AG08395 (cell line): ENCODE data around the gene ITPK1.

Experiments
- DNase-seq: peaks from one replicate; pipeline ENCODE4 v3.0.0; 2012; ENCODE audit warnings: mixed read lengths, low spot score

ITPK1 gene

DNA sequence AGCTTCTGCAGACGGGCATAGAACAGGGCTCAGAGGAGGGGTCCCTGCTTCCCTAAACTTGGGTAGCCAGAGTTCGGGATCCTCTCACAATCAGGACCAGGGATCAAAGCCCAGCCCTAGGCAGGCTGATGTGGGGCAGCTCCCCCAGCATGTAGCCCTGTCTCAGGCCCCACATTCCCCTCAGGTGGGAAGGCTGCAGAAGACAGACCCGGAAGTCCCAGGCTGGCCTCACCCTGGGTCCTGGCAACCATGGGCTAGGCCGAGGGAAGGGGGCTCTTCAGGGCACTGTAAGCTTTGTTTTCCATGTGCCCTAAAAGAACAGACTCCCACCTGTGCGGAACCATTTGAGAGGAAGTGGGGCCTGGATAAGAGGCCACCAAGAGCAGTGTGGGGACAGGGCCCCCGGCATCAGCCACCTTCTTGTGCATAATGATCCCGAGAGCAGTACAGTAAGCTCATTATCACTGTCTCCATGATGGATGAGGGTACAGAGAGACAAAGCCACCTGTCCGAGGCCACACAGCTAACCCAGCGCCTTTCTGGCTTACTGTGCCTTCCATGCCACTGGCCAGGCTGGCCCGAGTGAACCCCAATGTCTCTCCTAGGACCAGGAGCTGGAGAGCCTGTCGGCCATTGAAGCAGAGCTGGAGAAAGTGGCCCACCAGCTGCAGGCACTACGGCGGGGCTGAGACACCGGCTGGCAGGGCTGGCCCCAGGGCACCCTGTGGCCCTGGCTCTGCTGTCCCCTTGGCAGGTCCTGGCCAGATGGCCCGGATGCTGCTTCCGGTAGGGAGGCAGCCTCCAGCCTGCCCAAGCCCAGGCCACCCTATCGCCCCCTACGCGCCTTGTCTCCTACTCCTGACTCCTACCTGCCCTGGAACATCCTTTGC lies 181.3 kb downstream of the ITPK1 start:
- no peak for DNase-seq

DNA sequence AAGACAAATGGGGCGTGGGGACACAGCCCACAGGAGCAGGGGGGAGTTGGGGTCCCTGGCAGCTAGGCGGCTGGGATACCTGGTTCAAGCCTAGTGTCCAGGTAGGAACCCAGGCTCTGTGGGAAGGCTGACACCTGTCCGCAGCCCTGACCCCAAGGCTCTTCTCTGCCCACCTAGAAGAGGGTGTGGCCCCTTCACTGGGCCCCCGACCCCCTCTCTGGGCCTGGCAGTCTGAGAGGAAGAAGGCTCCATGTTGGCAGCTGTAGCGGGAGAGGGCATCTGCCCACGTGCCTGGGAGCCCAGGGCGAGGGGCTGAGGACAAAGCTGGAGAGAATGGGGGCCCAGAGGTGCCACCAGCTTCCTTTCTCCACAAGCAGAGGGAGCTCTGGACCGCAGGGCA lies 182.2 kb downstream of the ITPK1 start:
- DNase-seq: no peak

DNA sequence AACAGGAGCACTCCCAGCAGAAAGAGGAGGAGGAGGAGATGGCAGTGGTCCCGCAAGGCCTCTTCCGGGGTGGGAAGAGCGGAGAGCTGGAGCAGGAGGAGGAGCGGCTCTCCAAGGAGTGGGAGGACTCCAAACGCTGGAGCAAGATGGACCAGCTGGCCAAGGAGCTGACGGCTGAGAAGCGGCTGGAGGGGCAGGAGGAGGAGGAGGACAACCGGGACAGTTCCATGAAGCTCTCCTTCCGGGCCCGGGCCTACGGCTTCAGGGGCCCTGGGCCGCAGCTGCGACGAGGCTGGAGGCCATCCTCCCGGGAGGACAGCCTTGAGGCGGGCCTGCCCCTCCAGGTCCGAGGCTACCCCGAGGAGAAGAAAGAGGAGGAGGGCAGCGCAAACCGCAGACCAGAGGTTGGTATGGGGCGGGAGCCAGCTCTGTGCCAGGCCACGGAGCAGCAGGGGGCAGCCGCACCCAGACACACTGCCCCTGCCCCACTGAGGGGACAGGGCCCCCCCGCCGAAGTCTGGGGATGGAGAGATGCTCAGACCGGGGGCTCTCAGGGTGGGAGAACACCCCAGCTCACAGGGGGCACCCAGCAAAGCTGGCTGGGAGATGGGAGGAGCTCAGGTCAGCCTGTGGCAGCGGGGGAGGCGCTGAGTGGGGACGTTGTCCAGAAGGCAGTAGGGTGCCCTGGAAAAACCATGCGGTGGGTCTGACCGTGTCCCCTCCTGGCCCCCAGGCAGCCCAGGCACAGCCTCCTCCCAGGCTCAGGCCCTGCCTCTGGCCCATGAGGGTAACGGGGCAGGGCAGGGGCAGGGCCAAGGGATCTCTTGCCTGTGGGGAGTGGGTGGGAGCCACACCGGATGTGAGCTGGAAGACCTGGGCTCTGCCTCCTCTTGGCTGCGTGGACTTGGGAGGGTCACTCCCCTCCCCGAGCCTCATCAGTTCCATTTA lies 183.0 kb downstream of the ITPK1 start:
- no peak for DNase-seq

DNA sequence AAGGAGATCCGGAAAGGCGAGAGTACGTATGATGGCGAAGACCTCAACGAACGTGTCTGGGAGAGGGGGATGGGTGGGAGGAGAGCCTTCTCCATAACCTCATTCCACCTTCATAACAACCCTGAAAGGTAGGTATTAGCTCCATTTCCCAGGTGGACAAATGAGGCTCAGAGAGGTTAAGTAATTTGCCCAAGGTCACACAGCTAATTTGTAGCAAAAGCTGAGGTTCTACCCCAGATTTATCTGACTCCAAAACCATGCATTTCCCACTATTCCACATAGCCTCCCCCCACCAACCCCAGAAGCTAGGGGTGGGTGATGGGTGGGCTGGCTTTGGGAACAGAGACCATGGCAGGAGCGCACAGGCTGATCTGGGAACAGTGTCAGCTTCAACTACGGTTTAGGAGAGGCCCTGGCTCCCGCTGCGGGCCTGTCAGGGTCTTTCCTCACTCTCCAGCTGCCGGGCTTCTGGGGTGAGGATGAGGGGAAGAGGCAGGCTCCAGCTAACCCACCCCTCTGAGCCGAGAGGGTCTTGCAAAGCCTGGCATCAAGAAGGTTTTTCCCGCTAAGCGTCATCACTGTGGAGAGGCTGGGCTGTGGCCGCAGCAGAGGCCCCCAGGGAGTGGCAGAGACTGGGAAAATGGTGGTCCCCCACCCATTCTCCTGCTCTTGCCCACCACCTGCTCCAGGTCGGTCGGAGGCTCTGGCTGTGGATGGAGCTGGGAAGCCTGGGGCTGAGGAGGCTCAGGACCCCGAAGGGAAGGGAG lies 183.9 kb downstream of the ITPK1 start:
- no peak for DNase-seq

DNA sequence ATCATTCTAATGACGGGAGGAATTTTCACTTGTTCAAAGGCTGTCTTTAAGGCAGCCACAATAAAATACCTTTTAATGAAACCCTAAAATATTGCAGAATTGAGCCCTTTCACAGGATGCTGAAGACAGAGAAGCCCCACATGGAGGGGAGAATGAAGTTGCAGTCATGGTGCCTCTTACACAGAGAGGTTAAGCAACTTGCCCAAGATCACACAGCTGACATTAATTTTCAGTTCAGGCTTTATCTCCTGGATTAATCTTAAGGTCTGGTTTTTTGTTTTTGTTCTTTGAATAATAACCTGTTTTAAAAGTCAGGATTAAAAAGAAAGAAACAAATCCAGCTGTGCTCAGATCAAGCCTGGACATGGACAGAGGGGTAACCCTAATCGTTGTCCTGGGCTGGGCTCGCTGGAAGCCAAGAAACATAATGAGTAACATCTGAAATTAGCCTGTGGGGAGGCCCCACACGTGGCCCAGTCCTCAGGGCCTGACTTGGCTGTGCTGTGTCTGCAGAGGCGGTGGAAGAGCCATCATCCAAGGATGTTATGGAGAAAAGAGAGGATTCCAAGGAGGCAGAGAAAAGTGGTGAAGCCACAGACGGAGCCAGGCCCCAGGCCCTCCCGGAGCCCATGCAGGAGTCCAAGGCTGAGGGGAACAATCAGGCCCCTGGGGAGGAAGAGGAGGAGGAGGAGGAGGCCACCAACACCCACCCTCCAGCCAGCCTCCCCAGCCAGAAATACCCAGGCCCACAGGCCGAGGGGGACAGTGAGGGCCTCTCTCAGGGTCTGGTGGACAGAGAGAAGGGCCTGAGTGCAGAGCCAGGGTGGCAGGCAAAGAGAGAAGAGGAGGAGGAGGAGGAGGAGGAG lies 184.8 kb downstream of the ITPK1 start:
- DNase-seq: peak; percentile 58

DNA sequence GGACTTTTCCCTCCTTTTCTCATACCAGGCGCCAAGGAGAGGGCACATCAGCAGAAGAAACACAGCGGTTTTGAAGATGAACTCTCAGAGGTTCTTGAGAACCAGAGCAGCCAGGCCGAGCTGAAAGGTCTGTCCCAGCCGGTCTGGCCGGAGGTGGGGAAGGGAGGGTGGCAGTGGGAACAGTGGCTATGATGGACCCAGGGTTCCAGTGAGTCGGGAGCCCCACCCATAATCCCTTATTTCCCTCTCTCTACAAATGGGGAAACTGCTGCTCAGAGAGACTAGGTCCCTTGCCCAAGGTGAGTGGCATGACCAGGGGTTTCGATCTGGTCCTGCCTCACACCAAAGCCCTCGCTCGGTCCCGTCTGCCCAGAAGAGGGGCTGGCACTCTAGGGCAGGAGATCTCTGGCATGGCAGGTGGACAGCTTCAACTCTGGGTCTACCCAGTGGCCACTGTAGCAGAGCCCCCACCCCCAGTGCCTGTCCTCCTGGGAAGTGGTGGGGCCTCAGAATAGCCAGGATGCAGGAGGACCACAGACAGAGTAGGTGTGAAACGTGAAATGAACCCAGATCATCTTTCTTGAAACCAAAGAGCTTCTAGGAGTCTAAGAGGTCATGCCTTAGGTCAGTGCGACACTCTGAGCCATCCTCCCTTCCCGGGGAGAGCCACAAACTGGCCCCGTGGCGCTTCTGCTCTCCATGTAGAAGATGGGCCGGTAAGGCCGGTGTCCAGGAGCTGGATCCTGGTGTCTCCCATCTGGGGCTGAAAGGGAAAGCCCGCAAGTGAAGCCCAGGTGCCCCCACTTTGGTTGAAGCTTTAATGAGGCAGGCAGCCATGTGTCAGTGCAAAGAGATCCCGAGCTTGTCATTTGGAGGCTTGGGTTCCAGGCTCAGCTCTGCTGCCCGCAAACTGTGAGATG lies 185.8 kb downstream of the ITPK1 start:
- no peak for DNase-seq

DNA sequence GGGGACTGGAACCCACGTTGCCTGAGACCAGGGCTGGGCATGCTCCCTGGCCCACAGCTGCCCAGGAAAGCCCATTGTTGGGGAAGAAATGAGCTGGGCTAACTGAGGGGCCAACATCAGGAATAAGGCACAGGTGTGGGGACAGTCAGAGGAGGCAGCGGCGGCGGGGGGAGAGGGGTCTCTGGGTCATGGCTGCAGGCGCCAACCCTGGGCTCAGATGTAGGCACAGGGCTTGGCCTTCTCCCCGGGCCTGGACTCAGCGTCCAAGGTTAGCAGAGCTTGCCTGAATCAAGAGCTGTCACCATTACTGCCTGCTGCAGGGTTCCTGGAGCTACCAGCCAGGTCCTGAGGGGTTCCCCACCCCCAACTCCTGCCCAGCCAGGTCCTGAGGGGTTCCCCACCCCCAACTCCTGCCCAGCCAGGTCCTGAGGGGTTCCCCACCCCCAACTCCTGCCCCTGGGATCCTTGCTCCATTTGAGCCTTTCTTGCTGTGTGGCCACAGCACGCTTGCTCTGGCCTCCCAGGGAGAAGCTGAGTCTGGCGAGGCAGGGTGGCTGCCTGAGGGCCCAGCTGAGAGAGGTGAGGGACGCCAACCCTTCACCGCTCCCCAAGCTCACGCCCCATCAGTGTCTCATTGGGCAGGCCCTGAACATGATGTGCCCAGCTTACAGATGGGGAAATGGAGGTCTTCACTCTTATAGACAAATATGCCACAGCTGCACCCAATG lies 186.6 kb downstream of the ITPK1 start:
- DNase-seq: no peak

DNA sequence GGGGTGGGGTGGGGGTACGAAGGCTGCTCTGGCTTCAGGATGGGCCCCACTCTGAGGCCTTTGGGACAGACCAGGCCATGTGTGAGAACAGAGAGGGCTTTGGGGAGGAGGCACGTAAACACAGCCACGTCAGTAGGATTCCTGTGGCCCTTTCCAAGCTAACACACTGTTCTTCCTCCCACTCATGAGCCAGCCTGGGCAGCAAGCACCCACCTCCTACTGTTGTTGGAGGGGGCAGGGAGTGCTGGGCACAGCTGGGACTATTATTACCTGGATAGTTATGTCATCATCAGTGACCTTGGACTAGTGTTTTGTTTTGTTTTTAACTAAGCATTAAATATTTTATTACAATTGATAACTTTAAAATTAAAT lies 187.5 kb downstream of the ITPK1 start:
- no peak for DNase-seq

DNA sequence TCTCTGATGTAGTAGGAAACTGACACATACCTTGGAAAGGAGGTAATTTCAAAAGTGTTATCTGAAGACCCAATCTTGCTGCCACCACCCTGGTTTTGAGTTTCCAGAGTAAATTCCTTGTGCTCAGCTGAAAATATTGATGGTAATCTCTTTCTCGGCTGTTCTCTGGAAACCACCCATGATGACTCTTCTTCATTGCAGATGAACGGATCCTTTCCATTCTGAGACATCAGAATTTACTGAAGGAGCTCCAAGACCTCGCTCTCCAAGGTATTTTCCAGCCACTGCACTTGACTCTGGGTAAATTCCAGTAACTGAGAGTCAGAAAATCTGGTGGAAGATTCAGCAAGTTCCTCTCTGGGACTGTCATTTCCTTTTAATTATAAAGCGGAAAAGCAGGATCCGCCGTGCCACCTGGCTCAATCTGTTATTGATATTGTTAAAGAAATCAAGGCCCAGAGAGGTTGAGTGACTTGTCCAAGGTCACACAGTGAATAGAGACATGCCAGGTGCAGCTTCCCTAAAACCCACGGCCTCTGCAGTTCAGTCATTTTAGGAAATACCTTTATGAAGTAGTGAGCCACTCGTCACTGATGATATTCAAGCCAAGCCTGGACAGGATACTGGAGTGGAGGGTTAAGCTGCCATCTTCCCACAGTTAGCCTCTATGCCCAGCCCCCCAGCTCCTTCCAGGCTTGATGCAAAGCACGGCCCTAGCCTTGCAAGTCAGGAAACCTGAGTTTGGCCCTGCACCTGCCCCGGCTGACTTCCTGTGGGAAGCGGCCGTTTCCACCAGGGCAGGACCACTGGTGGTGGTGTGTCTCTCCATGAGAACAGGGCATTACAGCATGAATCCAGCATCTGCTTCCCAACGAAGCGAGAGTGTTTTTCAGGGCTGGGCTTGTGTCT lies 188.1 kb downstream of the ITPK1 start:
- no peak for DNase-seq

DNA sequence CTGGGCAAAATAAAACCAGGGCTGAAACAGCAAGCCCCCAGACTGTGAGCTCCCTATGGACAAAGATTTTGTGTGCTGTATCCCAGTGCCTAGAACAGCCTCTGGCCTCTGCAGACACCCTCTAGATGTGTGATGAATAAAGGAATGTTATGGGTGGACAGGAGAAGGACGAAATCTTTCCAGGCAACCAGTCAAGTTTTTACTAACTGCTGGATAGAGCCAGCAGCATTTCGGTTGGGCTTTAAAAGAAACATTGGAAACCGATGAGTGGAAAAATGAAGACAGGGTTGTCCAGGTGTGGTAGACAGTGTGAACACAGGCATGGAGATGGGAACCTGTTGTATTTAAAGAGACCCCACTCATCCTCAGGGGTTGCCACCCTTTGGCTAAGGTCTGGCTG lies 188.8 kb downstream of the ITPK1 start:
- peak; percentile 13 for DNase-seq

DNA sequence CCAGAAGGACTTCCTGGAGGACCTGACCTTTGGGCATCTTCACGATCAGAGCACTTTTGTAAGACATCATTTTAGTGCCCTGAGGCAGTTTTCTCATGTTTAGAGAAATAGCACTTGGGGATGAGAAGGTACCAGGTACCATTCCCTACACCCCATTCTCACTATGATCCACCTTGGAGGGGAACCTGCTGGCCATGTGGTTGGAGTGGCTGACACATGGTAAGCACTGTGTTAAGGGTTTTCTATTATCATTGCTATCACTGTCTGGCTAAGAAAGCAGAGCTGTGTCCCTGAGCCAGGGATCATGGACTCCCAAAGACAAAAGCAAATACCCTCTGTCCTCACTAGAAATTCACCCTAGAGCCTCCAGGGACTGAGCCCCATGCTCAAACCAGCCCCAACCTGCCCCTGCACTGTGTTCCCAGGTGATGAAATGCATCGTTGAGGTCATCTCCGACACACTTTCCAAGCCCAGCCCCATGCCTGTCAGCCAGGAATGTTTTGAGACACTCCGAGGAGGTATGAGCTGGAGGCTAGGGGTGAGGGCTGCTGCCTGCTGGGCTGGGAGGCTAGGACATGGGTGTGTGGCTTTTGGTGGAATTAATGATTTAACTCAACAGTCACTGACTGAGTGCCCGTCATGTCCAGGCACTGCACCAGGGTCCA lies 189.4 kb downstream of the ITPK1 start:
- DNase-seq: no peak

DNA sequence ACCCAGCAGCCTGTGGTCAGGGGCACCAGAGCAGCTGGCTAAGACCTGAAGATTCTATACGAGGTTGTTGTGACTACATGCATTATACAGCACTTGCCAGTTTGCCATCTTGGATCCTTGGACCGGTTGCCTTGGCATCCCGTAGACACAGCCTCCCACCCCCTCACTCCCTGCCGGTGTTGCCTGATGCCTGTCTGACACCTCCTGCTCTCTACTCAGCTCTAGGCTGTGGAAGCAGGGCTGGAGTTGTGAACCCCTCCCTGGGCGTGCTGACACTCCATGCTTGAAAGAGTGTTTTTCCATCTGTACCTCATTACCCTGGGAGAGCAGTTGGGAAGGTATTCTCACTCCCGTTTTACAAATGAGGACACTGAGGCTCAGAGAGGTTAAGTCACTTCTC lies 190.3 kb downstream of the ITPK1 start:
- DNase-seq: no peak

DNA sequence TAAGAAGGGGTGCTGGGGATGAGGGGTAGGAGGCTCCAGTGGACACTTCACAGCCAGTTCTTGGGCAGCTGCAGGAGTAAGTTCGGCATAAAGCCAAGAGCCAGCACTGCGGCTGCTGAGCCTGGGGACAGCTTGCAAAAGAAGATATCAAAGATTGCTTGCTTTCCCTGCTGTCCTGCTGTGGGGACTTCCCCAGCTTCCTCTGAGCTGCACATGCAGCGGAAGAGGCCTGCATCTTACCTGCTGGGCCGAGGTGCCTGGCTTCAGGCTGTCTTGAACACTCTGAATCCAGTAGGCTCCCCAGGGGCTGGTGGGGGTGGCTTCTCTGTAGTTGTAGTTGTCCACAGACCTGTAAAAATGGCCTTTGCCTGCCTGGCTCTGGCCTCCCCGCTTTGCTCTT lies 191.5 kb downstream of the ITPK1 start:
- no peak for DNase-seq

DNA sequence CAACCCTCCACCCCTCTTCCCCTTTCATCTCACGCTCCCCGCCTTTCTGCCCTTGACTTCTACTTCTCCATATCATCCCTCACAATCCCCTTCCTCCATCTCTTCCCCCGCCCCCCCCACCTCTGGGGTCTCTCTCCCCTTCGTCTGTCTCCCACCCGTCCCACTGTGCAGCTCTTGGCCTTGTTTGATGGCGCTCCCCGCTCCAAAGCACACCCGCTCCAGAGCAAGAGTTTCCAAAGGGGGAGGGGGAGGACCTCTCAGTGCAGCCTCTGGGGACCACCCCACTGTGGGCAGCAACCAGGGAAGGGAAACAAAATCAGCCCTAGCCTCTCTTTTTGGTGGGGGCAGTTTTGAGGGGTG lies 192.0 kb downstream of the ITPK1 start:
- no peak for DNase-seq

DNA sequence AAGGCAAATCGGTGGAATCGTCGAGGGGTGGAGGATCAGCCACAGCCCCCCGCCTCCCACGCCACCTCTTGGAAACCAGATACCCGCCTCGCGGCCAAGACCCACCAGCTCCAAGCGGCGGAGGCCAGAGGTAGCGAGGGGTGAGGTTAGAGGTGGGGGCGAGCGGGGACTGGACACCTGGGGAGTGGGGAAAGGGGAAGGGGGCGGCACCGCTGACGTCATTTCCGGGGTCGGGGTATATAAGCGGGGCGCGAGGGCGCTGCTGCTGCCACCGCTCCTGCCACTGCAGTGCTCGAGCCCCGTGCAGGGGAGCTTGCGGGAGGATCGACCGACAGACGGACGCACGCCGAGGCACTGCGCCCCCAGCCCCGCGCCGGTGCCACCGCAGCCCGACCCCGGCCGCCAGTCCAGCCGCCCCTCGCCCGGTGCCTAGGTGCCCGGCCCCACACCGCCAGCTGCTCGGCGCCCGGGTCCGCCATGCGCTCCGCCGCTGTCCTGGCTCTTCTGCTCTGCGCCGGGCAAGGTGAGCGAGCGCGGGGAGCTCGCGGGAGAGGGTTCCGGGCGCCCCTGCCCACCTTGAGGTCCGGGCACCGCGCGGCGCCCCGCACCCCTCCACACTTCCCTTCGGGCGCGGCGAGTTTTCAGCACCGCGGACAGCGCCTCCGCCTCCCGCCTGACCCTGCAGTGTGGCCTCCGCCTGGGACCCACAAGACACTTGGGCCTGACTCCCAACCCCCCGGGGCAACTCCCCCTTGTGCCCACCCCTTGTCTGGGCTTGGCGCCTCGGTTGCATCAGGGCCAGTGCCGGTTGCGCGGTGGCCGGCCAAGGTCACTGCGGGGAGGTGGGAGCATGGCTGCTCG lies 192.6 kb downstream of the ITPK1 start, which contains the start of gene CHGA:
CHGA (plus strand) TSS at position 268 of the 861 bp plus-strand sequence; CDS start at position 478, 210 bp downstream.
- DNase-seq: peak; percentile 62

DNA sequence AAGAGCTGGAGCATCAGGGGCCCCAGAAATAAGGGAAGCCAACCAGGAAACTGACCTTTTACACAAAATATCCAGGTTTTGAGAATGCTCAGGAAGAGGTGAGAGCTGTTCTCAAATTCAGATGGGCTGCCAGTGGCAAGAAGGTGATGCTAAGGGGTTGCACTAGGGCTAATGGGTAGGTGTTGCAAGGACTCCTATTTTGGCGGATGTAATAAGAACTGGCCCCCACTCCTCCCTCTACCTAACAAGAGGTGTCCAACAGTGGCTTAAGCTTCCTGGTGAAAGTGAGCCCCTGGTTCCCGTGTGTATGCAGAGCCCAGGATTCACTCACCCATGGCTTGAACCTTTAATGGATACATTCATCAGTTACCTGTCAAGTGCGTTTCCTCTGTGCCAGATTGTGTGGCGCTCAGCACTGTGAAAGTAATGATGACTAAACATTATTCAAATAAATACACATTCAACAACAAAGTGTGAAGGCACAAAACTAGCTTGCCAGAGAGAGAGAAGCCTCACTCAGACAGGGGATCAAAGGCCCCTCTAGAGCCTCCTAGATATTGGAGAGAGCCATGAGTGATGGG lies 193.5 kb downstream of the ITPK1 start:
- DNase-seq: no peak
